ENCODE measurements around the gene SLC25A42.

SLC25A42 gene

GRCh38 chr19:19051478-19052213 lies 12.1 kb upstream of the SLC25A42 start:
- DNase-seq (ENCODE audit: low read depth): no peak

- DNase-seq (ENCODE audit: low read depth): no peak
Measured at GRCh38 chr19:19052921-19053320, 10.9 kb upstream of the SLC25A42 start.

- peak; percentile 34 for DNase-seq (ENCODE audit: low read depth)
Measured at GRCh38 chr19:19053508-19054314, 10.1 kb upstream of the SLC25A42 start.

- DNase-seq (ENCODE audit: low read depth): no peak
Measured at GRCh38 chr19:19054315-19054938, 9.4 kb upstream of the SLC25A42 start.

- DNase-seq (ENCODE audit: low read depth): no peak
Measured at GRCh38 chr19:19054939-19055440, 8.8 kb upstream of the SLC25A42 start.

GRCh38 chr19:19055701-19056100 lies 8.1 kb upstream of the SLC25A42 start:
- no peak for DNase-seq (ENCODE audit: low read depth)

GRCh38 chr19:19056636-19057275 lies 7.0 kb upstream of the SLC25A42 start:
- no peak for DNase-seq (ENCODE audit: low read depth)

GRCh38 chr19:19057317-19057716 lies 6.5 kb upstream of the SLC25A42 start:
- DNase-seq (ENCODE audit: low read depth): no peak

- no peak for DNase-seq (ENCODE audit: low read depth)
Measured at GRCh38 chr19:19057720-19058119, 6.1 kb upstream of the SLC25A42 start.

- DNase-seq (ENCODE audit: low read depth): no peak
Measured at GRCh38 chr19:19059018-19059836, 4.6 kb upstream of the SLC25A42 start.

GRCh38 chr19:19059837-19060611 lies 3.8 kb upstream of the SLC25A42 start:
- no peak for DNase-seq (ENCODE audit: low read depth)

- no peak for DNase-seq (ENCODE audit: low read depth)
Measured at GRCh38 chr19:19061506-19061905, 2.3 kb upstream of the SLC25A42 start.

GRCh38 chr19:19062454-19063182 lies 1.2 kb upstream of the SLC25A42 start:
- peak; percentile 40 for DNase-seq (ENCODE audit: low read depth)

- DNase-seq (ENCODE audit: low read depth): no peak
Measured at GRCh38 chr19:19064098-19064722, 416 bp downstream of the SLC25A42 start.

- peak; percentile 10 for DNase-seq (ENCODE audit: low read depth)
Measured at GRCh38 chr19:19064811-19065745, 1.3 kb downstream of the SLC25A42 start.

- DNase-seq (ENCODE audit: low read depth): no peak
Measured at GRCh38 chr19:19067276-19068072, 3.7 kb downstream of the SLC25A42 start.

All from iris pigment epithelial cell (primary cell).